Superior temporal gyrus (tissue), 1 donor: ENCODE data around the gene DBH.
"Not testable (repeated sequence)": the region's sequence is repeated elsewhere in the genome, so short reads cannot be mapped to it uniquely, and the experiment has no call there.

Experiments used
- DNase-seq: peaks from one replicate; pipeline ENCODE4 v3.0.0-alpha.2; 2016; ENCODE audit errors: extremely low spot score

DBH gene

DNA sequence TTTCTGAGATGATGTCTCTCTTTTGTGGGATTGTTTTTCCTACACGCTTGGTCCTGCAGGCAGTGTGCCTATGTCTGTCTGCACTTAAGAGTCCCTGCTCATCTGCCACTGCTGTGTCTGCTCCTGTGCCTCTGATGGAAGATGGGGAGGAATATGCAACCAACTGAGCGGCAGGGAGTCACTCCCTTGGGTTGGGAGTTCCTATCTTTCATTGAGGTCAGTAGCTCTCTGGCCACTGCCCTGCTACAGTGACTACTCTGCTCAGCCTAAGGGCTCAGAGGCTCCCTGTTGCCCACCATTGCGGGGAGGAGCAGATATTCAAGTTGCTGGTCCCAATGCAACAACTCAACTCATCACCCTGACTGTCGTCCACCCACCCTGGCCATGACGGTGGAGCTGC lies 13.6 kb upstream of the DBH start:
- no peak for DNase-seq

DNA sequence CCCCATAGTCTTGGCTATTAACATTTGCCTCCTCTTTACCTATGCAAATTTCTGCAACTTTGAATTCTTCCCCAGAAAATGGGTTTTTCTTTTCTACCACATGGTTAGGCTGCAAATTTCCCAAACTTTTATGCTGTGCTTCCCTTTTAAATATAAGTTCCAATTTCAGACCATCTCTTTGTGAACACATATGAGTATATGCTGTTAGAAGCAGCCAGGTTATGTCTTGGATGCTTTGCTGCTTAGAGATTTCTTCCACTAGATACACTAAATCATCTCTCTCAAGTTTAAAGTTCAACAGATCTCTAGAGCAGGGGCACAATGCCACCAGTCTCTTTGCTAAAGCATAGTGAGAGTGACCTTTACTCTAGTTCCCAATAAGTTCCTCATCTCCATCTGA lies 10.2 kb upstream of the DBH start:
- DNase-seq = not testable (repeated sequence)

DNA sequence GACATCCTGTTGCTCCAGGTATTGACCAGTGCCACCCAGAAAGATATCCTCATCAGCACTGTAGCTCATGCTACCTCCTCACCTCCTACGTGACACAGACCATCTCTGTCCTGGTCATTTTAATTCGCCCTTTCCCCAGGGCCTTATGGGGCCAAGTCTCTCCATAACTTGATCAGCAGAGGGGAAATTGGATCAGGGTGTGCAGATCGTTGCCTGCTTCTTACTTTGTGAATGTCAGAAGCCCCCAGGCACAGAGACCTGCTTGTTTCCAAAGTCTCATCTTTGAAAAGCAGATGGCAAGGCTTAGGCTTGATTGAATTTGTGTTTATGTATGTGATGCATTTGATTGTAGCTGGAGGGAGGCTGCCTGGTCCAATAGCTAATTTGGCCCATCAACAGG lies 8.8 kb upstream of the DBH start:
- no peak for DNase-seq

DNA sequence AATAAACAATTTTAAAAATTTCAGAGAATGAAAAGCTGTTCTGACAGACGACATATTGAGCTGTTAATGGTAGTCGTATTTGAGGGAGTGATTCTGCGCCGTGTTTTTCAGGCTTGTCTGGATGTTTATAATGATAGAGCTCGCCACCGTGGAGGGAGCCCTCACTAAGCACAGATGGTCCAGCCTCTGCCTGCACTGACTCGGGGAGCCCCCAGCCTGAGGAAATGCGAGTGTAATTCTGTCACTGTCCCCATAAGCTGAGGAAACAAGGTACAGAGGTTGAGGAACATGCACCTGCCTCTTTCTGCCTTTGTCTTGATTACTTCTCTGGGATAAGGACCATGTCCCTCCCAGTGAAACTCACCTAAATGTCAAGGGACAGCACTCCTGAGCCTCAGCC lies 7.4 kb upstream of the DBH start:
- DNase-seq = no peak

DNA sequence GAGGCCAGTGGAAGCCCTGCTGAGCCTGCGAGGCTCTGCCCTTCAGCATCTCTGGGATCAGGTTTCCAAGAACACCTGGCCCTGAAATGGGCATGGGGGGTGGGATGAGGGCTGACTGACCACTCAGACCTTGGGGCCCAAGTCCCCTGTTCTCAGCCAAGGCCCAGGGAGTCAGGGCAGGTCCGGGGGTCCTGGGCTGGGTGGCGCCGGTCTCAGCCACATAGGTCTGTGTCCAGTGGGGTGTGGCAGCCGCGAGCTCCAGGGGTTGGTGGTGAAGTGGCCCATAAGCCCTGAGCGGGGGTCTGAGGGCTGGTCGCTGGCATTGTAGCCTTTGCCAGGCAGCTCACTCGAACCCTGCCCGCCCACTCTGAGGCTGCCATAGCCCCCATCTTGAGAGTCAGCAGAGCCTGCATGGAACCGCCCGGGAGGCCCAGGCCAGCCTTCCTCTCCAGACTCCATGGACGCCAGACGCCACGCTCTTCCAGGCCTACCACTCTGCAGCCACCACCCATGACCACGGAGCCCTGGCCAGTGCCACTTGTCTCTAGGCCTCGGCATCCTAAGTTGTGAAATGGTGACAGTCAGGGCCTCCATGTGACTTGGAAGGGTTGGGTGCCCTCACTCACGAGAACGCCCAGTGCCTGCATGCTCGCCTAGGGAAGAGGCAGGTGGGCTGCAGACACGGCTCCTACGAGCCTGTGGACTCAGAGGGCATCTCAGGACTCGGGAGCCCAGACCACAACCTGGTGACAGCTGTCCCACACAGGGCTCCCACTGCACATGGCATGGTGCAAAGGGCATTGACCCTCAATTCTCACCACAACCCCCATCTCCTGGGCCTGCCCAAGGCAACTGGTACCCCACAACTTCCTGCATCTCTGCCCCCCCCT lies 6.7 kb upstream of the DBH start:
- DNase-seq = no peak

DNA sequence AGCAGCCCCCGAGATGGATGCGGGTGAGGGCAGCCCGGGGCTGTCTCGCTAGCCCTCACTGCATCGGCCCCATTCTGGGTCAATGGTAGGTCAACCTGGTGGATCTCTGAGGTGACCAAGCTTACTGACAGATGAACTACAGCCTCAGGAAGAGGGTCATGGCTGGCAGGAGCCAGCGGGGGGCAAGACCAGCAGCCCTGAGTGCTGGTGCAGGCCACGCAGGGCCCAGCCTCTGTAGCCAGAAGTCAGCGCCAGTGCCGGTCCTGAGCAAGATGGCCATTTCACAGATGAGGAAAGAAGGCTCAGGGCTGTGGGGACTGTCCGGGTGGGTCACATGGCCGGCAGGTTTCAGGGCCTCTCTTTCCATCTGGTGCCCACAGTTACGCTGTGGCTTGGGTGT lies 5.1 kb upstream of the DBH start:
- no peak for DNase-seq

DNA sequence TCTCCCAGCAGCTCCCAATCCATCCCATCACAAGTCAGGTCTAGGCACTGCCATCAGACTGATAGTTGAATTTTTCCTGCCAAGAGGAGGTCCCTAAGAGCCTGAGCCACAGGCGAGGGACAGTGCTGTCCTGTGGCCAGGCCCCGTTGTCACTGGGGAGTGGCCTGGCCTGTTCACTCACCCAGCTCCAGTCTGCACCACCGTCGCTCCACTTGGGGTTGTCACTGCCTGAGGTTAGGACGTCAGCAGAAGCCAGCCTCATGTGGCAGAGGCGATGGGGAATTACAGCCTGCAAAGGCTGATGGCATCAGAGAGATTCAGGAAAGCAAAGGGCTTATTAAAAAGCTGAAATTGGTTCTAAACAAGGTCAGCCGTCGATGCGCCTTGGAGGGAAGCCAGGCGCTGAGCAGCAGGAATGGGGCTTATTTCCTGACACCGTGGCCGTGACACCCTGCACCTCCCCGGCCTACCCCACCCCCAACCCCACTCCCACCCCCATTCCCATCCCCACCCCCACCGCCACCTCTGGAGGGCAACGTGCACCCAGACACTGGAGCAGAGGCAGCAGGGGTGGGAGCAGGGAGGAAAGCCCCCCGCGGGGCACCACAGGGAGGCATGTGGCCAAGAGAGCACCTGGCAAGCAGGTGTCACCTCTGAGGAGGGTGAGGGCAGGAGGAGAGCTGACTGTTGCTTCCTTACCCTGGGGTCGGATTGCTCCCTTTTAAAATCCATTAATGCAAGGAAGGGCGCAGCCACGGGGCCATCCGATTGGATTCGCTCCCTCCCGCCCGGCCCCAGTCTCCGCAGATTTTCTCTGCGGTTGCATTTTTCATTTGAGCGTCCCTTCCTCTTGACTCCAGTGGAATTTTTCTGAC lies 3.1 kb upstream of the DBH start:
- DNase-seq = no peak

DNA sequence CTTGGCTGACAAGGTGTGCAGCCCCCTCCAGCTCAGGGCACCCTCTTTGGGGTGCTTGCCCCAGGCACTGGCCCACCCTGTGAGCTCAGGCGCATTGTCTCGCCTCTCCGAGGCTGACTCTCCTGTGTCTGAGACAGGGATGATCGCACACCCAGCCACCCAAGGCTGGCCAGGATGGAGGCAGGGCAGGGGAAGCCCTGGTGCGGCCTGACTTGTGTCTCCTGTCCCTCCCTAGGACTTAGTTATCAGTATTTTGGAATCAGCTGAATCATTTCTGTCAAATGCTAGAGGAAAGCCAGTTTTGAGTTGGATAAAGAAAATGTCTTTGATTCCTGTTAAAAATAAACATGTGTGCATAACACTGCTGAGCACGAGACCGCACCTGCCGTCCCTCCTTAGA lies 2.5 kb upstream of the DBH start:
- DNase-seq = no peak

DNA sequence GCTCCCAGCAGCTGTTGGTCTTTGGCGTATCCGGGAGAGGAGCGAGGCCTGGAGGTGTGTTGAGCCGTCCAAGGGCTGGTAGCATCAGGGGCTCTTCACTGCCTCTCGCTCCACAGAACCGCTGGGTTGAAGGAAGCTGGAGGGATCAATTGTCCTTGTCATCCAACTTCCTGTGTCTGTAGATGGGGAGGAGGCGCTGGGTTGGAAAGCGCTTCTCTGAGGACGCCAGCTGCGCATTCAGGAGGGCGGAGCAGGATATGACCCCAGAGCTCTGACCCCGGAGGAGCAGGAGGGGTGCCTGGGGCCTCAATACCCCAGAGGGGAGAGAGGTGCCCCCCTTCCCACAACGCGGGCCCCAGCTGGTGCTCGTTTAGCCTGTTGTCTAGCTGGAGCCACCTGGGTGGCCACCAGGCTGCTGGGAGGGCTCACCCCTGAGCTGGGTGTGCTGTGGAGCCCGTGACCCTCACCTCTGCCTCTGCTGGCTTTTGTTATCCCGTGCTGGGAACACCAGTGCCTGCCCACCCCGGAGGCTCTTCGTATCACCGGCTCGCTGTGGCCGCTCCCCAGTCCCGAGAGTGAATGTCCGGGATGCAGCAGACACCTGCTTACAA lies 2.0 kb upstream of the DBH start:
- no peak for DNase-seq

DNA sequence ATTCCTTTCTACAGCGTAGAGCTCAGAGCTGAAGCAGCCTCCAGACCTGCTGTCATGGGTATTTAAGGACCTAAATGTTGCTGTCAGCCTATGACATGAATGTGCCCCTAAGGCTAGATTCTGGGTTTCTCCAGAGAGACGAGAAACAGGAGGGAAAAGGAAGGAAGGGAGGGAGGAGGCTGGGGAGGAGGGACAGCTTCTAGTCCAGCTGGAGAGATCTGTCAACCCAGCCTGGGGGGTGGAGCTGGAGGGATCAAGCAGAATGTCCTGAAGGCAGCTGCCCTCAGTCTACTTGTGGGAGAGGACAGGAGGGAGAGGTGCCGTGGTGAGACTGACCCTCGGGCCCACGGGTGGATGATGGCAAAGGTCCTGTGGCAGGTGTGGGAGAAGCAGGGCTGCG lies 1.1 kb upstream of the DBH start:
- no peak for DNase-seq

DNA sequence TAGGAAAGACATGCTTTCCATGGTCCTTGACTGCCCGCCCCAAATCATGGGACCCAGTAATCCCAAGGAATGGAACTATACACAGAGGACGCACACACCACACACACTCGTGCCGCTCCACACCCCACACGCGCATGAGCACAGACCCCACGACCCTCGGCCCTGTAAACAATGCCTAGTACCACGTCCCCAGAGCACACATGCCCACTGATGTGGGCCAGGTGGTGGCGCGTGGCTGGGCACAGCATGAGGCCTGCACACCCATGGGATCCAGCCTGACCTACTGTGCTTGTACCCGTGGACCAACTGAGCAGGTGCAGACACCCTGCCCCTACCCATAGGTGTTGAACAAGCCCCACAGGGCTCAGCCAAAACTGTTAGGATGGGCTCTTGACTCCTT lies 739 bp downstream of the DBH start:
- no peak for DNase-seq

DNA sequence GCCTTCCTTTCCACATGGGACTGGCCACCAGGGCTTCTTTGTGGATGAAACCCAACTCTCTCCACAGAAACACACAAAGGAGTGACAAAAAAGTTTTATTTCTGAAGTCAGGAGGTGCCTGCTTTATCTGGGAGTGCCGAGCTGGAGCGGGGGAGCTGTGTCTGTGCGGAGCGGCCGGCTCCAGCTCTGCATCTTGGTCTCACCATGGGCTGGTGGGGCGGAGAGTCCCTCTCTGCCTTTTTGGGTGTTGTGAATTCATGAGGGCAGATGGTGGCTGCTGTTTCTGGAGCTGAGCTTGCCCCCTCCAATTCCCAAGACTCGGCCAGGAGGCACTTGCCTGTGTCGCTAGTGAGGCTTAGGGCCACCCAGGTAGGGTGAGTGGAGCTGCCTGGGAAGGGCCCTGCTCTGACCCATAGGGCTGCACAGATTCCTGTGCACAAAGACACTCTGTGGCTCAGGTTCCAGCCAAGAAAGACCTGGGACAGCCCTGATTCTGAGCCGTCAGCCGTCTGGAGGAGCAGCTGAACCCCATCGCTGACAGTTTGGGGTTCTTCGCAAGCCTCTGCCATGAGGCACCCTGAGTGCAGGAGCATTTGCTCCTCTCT lies 1.4 kb downstream of the DBH start:
- DNase-seq = no peak

DNA sequence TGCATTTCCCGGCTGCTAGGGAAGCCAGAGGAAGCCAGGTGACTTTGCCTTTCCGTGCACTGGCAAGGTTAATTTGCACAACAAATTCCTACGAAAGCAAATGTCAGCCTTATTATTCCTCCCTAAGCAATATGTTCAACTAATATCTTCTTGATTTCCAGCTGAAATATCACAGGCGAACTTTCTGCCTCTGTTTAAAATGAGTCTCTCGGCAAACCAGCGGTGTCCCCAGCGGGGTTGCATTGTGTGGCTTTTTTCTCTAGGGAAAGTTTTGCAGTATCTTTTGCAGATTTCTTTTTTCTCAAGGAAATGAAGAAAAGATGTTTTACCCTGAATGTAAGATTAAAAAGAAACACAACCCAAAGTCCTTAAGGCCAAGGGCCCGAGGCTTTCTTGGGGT lies 1.9 kb downstream of the DBH start:
- no peak for DNase-seq

DNA sequence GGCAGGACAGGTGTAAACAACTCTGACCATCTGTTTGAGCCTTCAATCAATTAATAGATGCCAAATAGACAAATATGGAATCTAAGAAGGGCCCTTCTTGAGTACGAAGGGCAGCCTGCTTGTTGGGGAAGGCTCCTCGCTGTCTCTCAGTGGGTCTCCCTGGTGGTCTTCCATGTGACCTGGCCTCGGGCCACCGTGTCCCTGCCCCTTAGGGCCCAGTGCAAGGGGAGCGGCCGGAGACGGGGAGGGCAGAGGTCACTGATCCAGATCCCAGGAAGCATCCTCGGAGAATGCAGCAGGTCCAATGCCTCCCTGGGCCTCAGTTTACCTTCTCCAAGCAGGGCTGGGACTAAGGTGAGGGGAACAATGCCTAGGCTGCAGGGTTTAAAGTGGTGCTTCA lies 2.5 kb downstream of the DBH start:
- no peak for DNase-seq

DNA sequence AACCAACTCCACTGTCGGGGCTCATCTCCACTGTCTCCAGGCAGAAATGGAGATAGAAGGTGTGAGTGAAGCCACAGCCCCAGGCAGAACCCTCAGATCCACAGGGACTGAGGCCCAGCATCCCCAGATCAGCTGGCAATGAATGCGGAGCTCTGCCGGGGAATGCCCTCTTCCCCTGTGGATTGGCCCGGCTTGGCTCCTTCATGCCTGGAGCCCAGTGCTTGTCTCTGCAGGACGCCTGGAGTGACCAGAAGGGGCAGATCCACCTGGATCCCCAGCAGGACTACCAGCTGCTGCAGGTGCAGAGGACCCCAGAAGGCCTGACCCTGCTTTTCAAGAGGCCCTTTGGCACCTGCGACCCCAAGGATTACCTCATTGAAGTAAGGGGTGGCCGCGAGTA lies 3.5 kb downstream of the DBH start:
- no peak for DNase-seq

DNA sequence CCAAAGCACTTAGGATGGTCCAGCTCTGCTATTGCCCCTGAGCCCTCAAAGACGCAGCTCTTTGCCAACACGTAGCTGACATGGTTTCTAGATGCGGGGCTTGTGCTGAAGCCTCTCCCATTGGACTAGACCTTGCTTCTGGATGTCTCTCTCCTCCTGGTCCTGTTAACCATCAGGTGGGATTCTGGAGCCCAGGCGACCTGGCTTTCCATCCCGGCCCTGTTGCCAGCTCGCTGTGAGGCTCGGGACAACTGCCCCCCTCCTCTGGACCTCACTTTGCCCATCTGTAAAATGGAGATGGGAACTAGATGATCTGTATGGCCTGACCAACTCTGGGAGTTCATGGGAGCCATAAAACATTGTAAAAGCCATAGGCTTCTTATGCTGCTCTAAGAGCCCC lies 4.0 kb downstream of the DBH start:
- DNase-seq = no peak

DNA sequence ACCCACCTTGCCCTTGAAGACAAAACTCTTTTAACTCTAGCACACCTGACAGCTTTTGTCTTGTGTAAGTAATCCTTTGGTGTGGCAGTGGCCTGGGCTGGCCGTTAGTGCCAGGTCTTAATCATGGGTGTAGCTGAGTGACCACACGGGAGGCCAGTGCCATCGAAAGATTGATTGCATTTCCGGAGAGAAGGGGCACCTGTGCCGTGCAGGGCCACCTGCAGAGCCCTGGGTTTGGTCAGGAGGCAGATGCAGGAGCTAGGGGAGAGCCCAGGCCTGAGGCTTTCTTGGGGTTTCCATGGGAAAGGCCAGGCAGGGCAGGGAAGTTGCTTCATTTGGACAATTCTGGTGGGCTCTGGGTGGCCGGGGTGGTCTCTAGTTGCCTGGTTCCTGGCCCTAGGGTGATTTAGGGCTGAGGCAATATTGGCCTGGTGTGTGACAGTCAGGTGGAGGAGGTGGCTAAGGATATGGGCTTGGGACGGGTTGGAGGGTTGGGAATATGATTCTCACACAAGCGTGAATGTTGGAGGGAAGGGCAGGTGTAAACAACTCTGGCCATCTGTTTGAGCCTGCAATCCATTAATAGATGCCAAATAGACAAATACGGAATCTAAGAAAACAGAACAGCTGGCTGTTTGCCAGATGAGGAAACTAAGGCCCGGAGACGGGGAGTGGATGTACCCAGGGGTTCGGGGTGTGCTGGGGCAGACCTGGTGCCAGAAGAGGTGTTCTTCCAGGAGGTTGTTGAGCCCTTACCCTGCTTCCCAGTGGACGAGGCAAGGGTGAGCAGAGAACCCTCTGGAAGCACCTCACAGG lies 4.6 kb downstream of the DBH start:
- DNase-seq = no peak

DNA sequence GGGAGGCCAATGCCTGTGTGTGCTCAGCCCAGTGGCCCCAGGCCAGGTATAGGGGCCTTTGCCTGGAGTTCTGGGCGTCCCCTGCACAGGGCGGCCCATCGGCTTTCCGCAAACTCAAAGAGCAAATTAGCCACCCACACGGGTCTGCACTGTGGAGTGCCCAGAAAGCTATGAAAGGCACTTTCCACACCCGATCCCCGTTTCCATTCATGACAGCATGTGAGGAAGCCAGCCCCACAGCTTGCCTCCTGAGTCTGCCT lies 5.2 kb downstream of the DBH start:
- DNase-seq = no peak

DNA sequence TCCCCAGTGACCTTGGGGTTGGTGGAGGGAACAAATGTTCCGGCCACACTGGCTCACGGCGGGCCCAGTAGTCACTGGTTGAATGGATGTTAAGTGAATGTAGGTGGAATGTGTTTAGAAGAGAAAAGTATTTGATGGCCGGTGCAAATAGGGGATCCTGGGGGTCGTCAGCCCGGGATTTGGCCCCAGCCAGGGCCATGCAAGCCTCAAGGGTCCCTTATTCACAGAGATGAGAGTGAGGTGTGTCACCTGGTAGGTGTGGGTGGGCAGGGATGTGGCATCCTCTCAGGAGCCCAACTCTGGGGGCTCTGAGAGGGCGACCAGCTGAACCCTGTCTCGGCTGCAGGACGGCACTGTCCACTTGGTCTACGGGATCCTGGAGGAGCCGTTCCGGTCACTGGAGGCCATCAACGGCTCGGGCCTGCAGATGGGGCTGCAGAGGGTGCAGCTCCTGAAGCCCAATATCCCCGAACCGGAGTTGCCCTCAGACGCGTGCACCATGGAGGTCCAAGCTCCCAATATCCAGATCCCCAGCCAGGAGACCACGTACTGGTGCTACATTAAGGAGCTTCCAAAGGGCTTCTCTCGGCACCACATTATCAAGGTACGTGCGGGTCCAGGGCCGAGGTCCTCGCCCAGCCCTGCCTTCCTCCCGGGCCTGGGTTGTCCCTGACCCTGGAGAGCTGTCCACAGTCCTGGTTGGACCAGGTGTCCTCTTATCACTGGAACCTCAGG lies 5.9 kb downstream of the DBH start:
- no peak for DNase-seq

DNA sequence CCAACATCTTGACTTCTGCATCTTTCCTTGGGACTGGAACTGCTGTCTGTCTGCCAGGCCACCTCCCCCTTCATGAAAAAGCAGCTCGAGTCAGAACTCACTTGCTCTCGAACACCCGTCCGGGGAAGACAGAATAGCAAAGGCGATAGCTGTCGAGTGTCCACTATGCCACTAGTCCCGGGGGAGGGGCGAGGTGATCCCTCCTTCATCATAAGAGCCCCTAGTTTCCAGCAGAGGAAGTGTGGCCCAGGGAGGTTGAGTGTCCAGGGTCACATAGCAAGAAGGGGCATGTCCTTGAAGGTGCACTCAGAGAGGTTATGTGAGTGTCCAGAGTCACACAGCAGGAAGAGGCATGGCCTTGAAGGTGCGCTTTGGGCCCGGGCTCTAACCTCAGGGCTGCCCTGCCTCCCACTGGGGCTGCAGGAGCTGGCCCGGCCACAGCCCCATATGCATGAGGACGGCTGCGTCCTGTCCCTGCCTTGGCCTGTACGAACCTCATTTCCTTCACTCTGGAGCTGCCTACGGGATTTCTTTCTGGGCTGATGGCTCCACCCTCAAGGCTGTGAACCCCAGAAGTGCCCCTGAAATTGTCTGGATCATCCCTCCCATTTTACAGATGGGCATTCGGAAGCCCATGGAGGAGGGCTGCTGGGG lies 6.7 kb downstream of the DBH start:
- DNase-seq = no peak
